Measurements from ENCODE around the gene PGM2L1.

DNA sequence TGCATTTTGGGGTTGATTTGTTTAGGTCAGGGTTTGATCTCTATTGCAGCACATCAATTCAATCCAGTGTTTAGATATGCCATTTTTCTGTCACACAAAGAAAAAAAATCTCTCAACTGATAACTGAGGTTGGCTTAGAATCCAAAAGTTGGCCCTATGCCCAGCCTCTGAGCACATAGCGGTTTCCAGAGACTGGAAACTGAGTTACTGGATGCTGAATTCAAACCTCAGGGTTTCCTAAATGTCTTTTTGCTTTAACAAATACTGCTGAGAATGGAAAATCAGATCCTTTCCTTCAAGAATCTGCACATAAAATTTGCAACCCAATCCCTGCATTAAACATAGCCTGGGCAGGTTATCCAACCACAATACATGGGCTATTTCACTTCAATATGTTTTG lies 90.8 kb downstream of the PGM2L1 start:
- no peak for TF ChIP-seq ISL1 (CRISPR knock-in tag; IDR thresholded peaks at IDR 0.05)
- no peak for TF ChIP-seq TCF4 (CRISPR knock-in tag; IDR thresholded peaks at IDR 0.05; ENCODE audit: borderline replicate concordance)
- no peak for TF ChIP-seq GLIS3 (CRISPR knock-in tag; IDR thresholded peaks at IDR 0.05)
- TF ChIP-seq ZNF8 (CRISPR knock-in tag; IDR thresholded peaks at IDR 0.05): no peak
- TF ChIP-seq BACH2 (CRISPR knock-in tag; IDR thresholded peaks at IDR 0.05; ENCODE audit: borderline replicate concordance): no peak
- TF ChIP-seq, protein P1, sequence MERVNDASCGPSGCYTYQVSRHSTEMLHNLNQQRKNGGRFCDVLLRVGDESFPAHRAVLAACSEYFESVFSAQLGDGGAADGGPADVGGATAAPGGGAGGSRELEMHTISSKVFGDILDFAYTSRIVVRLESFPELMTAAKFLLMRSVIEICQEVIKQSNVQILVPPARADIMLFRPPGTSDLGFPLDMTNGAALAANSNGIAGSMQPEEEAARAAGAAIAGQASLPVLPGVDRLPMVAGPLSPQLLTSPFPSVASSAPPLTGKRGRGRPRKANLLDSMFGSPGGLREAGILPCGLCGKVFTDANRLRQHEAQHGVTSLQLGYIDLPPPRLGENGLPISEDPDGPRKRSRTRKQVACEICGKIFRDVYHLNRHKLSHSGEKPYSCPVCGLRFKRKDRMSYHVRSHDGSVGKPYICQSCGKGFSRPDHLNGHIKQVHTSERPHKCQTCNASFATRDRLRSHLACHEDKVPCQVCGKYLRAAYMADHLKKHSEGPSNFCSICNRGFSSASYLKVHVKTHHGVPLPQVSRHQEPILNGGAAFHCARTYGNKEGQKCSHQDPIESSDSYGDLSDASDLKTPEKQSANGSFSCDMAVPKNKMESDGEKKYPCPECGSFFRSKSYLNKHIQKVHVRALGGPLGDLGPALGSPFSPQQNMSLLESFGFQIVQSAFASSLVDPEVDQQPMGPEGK (CRISPR knock-in tag; IDR thresholded peaks at IDR 0.05; ENCODE audit: borderline replicate concordance): no peak
- TF ChIP-seq ZNF565 (CRISPR knock-in tag; conservative IDR thresholded peaks at IDR 0.05; ENCODE audit: low read depth): no peak
- no peak for TF ChIP-seq ZFP3 (CRISPR knock-in tag; IDR thresholded peaks at IDR 0.05)
- TF ChIP-seq, protein P2, sequence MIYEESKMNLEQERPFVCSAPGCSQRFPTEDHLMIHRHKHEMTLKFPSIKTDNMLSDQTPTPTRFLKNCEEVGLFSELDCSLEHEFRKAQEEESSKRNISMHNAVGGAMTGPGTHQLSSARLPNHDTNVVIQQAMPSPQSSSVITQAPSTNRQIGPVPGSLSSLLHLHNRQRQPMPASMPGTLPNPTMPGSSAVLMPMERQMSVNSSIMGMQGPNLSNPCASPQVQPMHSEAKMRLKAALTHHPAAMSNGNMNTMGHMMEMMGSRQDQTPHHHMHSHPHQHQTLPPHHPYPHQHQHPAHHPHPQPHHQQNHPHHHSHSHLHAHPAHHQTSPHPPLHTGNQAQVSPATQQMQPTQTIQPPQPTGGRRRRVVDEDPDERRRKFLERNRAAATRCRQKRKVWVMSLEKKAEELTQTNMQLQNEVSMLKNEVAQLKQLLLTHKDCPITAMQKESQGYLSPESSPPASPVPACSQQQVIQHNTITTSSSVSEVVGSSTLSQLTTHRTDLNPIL (CRISPR knock-in tag; IDR thresholded peaks at IDR 0.05; ENCODE audit: low read depth): no peak
- no peak for TF ChIP-seq POU6F1 (CRISPR knock-in tag; IDR thresholded peaks at IDR 0.05; ENCODE audit: borderline replicate concordance, low read depth)
- TF ChIP-seq ZC3H10 (CRISPR knock-in tag; IDR thresholded peaks at IDR 0.05): no peak
- TF ChIP-seq, protein P3, sequence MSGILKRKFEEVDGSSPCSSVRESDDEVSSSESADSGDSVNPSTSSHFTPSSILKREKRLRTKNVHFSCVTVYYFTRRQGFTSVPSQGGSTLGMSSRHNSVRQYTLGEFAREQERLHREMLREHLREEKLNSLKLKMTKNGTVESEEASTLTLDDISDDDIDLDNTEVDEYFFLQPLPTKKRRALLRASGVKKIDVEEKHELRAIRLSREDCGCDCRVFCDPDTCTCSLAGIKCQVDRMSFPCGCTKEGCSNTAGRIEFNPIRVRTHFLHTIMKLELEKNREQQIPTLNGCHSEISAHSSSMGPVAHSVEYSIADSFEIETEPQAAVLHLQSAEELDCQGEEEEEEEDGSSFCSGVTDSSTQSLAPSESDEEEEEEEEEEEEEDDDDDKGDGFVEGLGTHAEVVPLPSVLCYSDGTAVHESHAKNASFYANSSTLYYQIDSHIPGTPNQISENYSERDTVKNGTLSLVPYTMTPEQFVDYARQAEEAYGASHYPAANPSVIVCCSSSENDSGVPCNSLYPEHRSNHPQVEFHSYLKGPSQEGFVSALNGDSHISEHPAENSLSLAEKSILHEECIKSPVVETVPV (CRISPR knock-in tag; IDR thresholded peaks at IDR 0.05): no peak
- no peak for TF ChIP-seq PPARA (CRISPR knock-in tag; IDR thresholded peaks at IDR 0.05; ENCODE audit: borderline replicate concordance)

All from SK-N-SH treated with all-trans-retinoic acid at 6 μM for 48 hours (cell line).